Cortex of kidney (tissue), 1 donor: ENCODE measurements around the gene DDX6.
"Not testable (repeated sequence)": the region's sequence is repeated elsewhere in the genome, so short reads cannot be mapped to it uniquely, and the experiment has no call there.

ENCODE experiments used
- DNase-seq: peaks from one replicate; lab custom pipeline; 2025; lab: John Stamatoyannopoulos, UW

The DDX6 gene

GRCh38 chr11:118791111-118791960 lies at the start of gene DDX6:
DDX6 (minus strand) TSS chr11:118791164; CDS start chr11:118786251, 4,913 bp downstream.
- peak; percentile 41 for DNase-seq

- DNase-seq, result no peak
These were observed 48.1 kb upstream of the DDX6 start for GRCh38 chr11:118838905-118839553.

GRCh38 chr11:118837868-118838267 lies 46.9 kb upstream of the DDX6 start:
- no peak for DNase-seq

GRCh38 chr11:118834427-118835028 lies 43.6 kb upstream of the DDX6 start:
- no peak for DNase-seq

GRCh38 chr11:118827118-118827517 lies 36.2 kb upstream of the DDX6 start:
- DNase-seq, result no peak

- DNase-seq, result not testable (repeated sequence)
These were observed 32.1 kb upstream of the DDX6 start for GRCh38 chr11:118822936-118823510.

GRCh38 chr11:118820412-118821357 lies 29.7 kb upstream of the DDX6 start:
- DNase-seq, result no peak

GRCh38 chr11:118820025-118820379 lies 29.0 kb upstream of the DDX6 start:
- not testable (repeated sequence) for DNase-seq

- no peak for DNase-seq
These were observed 28.5 kb upstream of the DDX6 start for GRCh38 chr11:118819334-118820024.

- no peak for DNase-seq
These were observed 27.2 kb upstream of the DDX6 start for GRCh38 chr11:118818130-118818529.

GRCh38 chr11:118813551-118813950 lies 22.6 kb upstream of the DDX6 start:
- no peak for DNase-seq

GRCh38 chr11:118812485-118812884 lies 21.5 kb upstream of the DDX6 start:
- no peak for DNase-seq

GRCh38 chr11:118807800-118808778 lies 17.1 kb upstream of the DDX6 start:
- no peak for DNase-seq

GRCh38 chr11:118806400-118806799 lies 15.4 kb upstream of the DDX6 start:
- DNase-seq, result no peak

- no peak for DNase-seq
These were observed 13.1 kb upstream of the DDX6 start for GRCh38 chr11:118804094-118804493.

GRCh38 chr11:118799372-118799771 lies 8.4 kb upstream of the DDX6 start:
- DNase-seq, result no peak

GRCh38 chr11:118797510-118797909 lies 6.5 kb upstream of the DDX6 start:
- DNase-seq, result no peak

- no peak for DNase-seq
These were observed 1.7 kb upstream of the DDX6 start for GRCh38 chr11:118792570-118793124.

GRCh38 chr11:118791961-118792569 lies 1.1 kb upstream of the DDX6 start:
- DNase-seq, result no peak
